Endothelial cell of umbilical vein (primary cell): Measurements from ENCODE around the gene TOP2A. TPM values are rescaled to one million over a fixed set of nuclear protein-coding genes. Genes with fewer than 3 reads are reported as not detected.

Experiments used
- BruUV-seq: library from RNA; stranded (reverse); fragments of 400-500 nt; replicated peaks from 2 replicates; lab custom pipeline; 2021; lab: Mats Ljungman, UMichigan
- CTCF ChIA-PET: fragments of 300-600, 350-600 bp; sonication (Branson Sonifier 250); formaldehyde crosslinking; loops from one replicate; lab custom pipeline; 2021; ENCODE audit warnings: antibody characterized with exemption, inconsistent platforms; lab: Charles Lee
- POLR2A ChIA-PET: fragments of 300-600, 350-600 bp; sonication (Branson Sonifier 250); formaldehyde crosslinking; loops from one replicate; lab custom pipeline; 2021; ENCODE audit warnings: antibody characterized with exemption, inconsistent platforms; lab: Charles Lee
- DNase-seq: peaks from one replicate; pipeline ENCODE4 v3.0.0-alpha.2; 2011; ENCODE audit warnings: low read depth, low spot score
- FAIRE-seq: peaks from 2 replicates; lab custom pipeline; 2011; peaks lifted over from hg19 to GRCh38; lab: Jason Lieb, UNC
- H2AFZ ChIP-seq: 2 replicates; pipeline ENCODE4 v1.6.0; 2012; ENCODE audit warnings: low read depth, low read length, control low read depth, inconsistent platforms
- H3K27ac ChIP-seq: 2 replicates; pipeline ENCODE4 v1.5.1; 2011; ENCODE audit warnings: low read depth, mild to moderate bottlenecking, control low read depth, low read length, moderate library complexity; ENCODE audit not compliant: insufficient read depth
- H3K27me3 ChIP-seq, 2 experiments: 2 replicates each; pipeline versions ENCODE4 v1.6.0 to v1.6.1; 2011; ENCODE audit warnings: low read length in 2 of 2, mixed read lengths in 1 of 2; ENCODE audit not compliant: control insufficient read depth in 2 of 2, insufficient read depth in 2 of 2
- H3K36me3 ChIP-seq, 2 experiments: 2 replicates in 1 of 2; 3 replicates in 1 of 2; pipeline ENCODE4 v1.5.1; 2011; ENCODE audit warnings: low read length in 2 of 2, mild to moderate bottlenecking in 1 of 2, moderate library complexity in 1 of 2; ENCODE audit not compliant: control insufficient read depth in 2 of 2, insufficient read depth in 2 of 2; ENCODE audit errors: extremely low read depth in 1 of 2
- H3K4me1 ChIP-seq: 3 replicates; pipeline ENCODE4 v1.5.1; 2011; ENCODE audit warnings: mild to moderate bottlenecking, low read length; ENCODE audit not compliant: control insufficient read depth, insufficient read depth; ENCODE audit errors: extremely low read depth
- H3K4me2 ChIP-seq: 2 replicates; pipeline ENCODE4 v1.6.1; 2011; ENCODE audit warnings: low read length, control low read depth, mixed read lengths; ENCODE audit not compliant: insufficient read depth
- H3K4me3 ChIP-seq, 3 experiments: fragments of 200-600 bp in 1 of 3; sonication (generic), shearing (Covaris generic) in 1 of 3; replicated peaks in 1 of 3; 2 replicates each; pipeline ENCODE4 v1.5.1; 2011 to 2016; ENCODE audit warnings: control low read depth in 3 of 3, low read length in 3 of 3, mild to moderate bottlenecking in 2 of 3, inconsistent platforms in 1 of 3, low read depth in 1 of 3, moderate library complexity in 1 of 3; ENCODE audit not compliant: insufficient read depth in 1 of 3
- H3K79me2 ChIP-seq: 2 replicates; pipeline ENCODE4 v1.6.0; 2012; ENCODE audit warnings: low read length, inconsistent platforms; ENCODE audit not compliant: control insufficient read depth, insufficient read depth
- H3K9ac ChIP-seq: replicated peaks from 2 replicates; pipeline ENCODE3; 2011; ENCODE audit warnings: low read length, control low read depth; ENCODE audit not compliant: insufficient read depth; ENCODE audit errors: extremely low read depth
- H3K9me1 ChIP-seq: replicated peaks from 3 replicates; pipeline ENCODE4 v1.6.0; 2011; ENCODE audit warnings: mild to moderate bottlenecking, low read length; ENCODE audit not compliant: control insufficient read depth, insufficient read depth; ENCODE audit errors: extremely low read depth
- H3K9me3 ChIP-seq: replicated peaks from 2 replicates; pipeline ENCODE4 v1.5.1; 2012; ENCODE audit warnings: low read length, inconsistent platforms; ENCODE audit not compliant: control insufficient read depth, insufficient read depth
- H4K20me1 ChIP-seq: replicated peaks from 2 replicates; pipeline ENCODE3; 2011; ENCODE audit warnings: mild to moderate bottlenecking, low read length; ENCODE audit not compliant: control insufficient read depth, insufficient read depth; ENCODE audit errors: extremely low read depth
- EZH2 ChIP-seq: IDR thresholded peaks from 2 replicates; pipeline ENCODE4 v1.6.1; 2012; ENCODE audit warnings: borderline replicate concordance, low read depth, mild to moderate bottlenecking, moderate library complexity, low read length, inconsistent platforms; ENCODE audit not compliant: severe bottlenecking
- FOS ChIP-seq: IDR thresholded peaks from 2 replicates; pipeline ENCODE4 v1.6.1; 2011; ENCODE audit warnings: mild to moderate bottlenecking, low read length, moderate library complexity, borderline replicate concordance; ENCODE audit not compliant: insufficient read depth
- GATA2 ChIP-seq: IDR thresholded peaks from 2 replicates; pipeline ENCODE4 v1.7.0; 2011; ENCODE audit warnings: low read depth, mild to moderate bottlenecking, moderate library complexity, mixed read lengths, low read length; ENCODE audit not compliant: insufficient read length, insufficient read depth
- JUN ChIP-seq: IDR thresholded peaks from 2 replicates; pipeline ENCODE4 v1.6.1; 2011; ENCODE audit warnings: borderline replicate concordance, low read depth; ENCODE audit not compliant: insufficient read length, insufficient read depth
- MYC ChIP-seq: IDR thresholded peaks from one replicate; pipeline ENCODE4 v1.6.1; 2011; ENCODE audit warnings: mild to moderate bottlenecking, low read depth, low read length
- POLR2A ChIP-seq: IDR thresholded peaks from 2 replicates; pipeline ENCODE4 v1.6.1; 2012; ENCODE audit warnings: low read depth, mild to moderate bottlenecking, control low read depth, low read length
- POLR2AphosphoS5 ChIP-seq: IDR thresholded peaks from 2 replicates; pipeline ENCODE4 v1.6.1; 2012; ENCODE audit warnings: low read depth, mild to moderate bottlenecking, control low read depth, low read length, moderate library complexity; ENCODE audit not compliant: insufficient read depth
- dilution Hi-C: fragments of 300-500 bp; cut with MboI; formaldehyde crosslinking; loops from one replicate; pipeline ENCODE4 v1.15.0; 2019; ENCODE audit warnings: low sequenced_read_pairs; ENCODE audit not compliant: extremely low pct_ligation_motif_present
- intact Hi-C: fragments of 100-400 bp; cut with micrococcal nuclease; formaldehyde crosslinking; loops from one replicate; pipeline ENCODE4 v1.10.0; 2022
- polyA plus RNA-seq, 4 experiments: library from polyadenylated mRNA; depleted of rRNA in 3 of 4; stranded (reverse) in 3 of 4; unstranded in 1 of 4; fragments of >200 nt; gene quantifications; 2 replicates each; pipeline versions ENCODE4 v1.2.1 to v1.2.3, GENCODE V29; 2011 to 2012; ENCODE audit warnings: missing spikeins in 1 of 4
- total RNA-seq: library from RNA; stranded (reverse); gene quantifications from 2 replicates; pipeline ENCODE4 v1.2.3, GENCODE V29; 2021
- TF ChIP-seq, protein P1 (sequence below): IDR thresholded peaks from 2 replicates; pipeline ENCODE4 v1.6.1; 2011; ENCODE audit not compliant: insufficient read depth, insufficient read length
- TF ChIP-seq, protein P2 (sequence below), 2 donors: IDR thresholded peaks; 1 replicate in 1 of 2; 2 replicates in 1 of 2; pipeline ENCODE4 v1.5.1; 2011; ENCODE audit warnings: low read length in 2 of 2, mild to moderate bottlenecking in 2 of 2, moderate library complexity in 2 of 2, control low read depth in 1 of 2, inconsistent platforms in 1 of 2, low read depth in 1 of 2; ENCODE audit not compliant: insufficient read depth in 1 of 2; ENCODE audit errors: extremely low read depth in 1 of 2

The TOP2A gene
- total and polyA plus RNA-seq, 2 donors (not counting 3 experiments of a cell fraction or from before 2014, with no cell fraction given), result 31.3 to 160 TPM

DNA sequence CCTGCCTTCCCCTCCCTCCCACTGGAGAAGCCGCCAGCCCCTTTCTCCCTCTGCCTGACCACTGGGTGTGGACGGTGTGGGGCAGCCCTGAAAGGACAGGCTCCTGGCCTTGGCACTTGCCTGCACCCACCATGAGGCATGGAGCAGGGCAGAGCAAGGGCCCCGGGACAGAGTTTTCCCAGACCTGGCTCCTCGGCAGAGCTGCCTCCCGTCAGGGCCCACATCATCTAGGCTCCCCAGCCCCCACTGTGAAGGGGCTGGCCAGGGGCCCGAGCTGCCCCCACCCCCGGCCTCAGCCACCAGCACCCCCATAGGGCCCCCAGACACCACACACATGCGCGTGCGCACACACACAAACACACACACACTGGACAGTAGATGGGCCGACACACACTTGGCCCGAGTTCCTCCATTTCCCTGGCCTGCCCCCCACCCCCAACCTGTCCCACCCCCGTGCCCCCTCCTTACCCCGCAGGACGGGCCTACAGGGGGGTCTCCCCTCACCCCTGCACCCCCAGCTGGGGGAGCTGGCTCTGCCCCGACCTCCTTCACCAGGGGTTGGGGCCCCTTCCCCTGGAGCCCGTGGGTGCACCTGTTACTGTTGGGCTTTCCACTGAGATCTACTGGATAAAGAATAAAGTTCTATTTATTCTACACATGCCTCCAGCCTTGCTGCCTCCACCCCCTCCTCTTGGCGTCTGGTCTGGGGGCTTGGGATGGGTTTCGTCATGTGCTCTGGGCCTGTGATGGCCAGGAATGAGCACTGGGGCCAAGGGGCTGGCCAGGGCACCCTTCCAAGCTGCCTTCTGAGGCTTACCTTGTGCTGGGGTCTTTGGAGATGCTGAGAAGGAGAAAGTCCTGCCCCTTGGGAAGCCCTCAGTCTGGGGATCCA lies 60.5 kb downstream of the TOP2A start:
- POLR2A ChIA-PET, result interaction anchor here (1.4 kb wide), 1 partner anchor 54 kb away, joined by 3 read pairs; no protein-coding TSS in a partner anchor
- TSS peak; percentile 51 for BruUV-seq
- Histone ChIP-seq H3K79me2 (no peaks in the 10 kb centered on the region), H3K9me3 (no peaks in the 10 kb centered on the region), H3K4me1 (peaks cover 4% of the 10 kb centered on the region), H3K27ac (no peak overlapping the region), H3K36me3 (peaks cover 6 to 24% of the 10 kb centered on the region in 2 experiments), H2AFZ (no peak overlapping the region), H3K9me1 (no peaks in the 10 kb centered on the region), H3K4me3 (no peak overlapping the region), H3K4me2 (no peak overlapping the region), H3K9ac (no peak overlapping the region), H3K27me3 (no peaks in the 10 kb centered on the region), H4K20me1 (no peaks in the 10 kb centered on the region)
- CTCF ChIA-PET, result interaction anchor here (0.5 to 18.3 kb wide), 16 partner anchors 12 to 202 kb away, joined by 3 to 530 read pairs (median 6); partner anchors contain the start of genes RARA and TOP2A
- intact Hi-C loops, result no loop called here
- TF ChIP-seq GATA2 (no peak), POLR2A (no peak), POLR2AphosphoS5 (no peak), JUN (no peak), MYC (no peak), FOS (no peak), EZH2 (no peak)
- TF ChIP-seq, protein P1, sequence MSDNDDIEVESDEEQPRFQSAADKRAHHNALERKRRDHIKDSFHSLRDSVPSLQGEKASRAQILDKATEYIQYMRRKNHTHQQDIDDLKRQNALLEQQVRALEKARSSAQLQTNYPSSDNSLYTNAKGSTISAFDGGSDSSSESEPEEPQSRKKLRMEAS, result no peak
- TF ChIP-seq, protein P2, sequence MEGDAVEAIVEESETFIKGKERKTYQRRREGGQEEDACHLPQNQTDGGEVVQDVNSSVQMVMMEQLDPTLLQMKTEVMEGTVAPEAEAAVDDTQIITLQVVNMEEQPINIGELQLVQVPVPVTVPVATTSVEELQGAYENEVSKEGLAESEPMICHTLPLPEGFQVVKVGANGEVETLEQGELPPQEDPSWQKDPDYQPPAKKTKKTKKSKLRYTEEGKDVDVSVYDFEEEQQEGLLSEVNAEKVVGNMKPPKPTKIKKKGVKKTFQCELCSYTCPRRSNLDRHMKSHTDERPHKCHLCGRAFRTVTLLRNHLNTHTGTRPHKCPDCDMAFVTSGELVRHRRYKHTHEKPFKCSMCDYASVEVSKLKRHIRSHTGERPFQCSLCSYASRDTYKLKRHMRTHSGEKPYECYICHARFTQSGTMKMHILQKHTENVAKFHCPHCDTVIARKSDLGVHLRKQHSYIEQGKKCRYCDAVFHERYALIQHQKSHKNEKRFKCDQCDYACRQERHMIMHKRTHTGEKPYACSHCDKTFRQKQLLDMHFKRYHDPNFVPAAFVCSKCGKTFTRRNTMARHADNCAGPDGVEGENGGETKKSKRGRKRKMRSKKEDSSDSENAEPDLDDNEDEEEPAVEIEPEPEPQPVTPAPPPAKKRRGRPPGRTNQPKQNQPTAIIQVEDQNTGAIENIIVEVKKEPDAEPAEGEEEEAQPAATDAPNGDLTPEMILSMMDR (IDR thresholded peaks at IDR 0.05; ENCODE audit: extremely low read depth in 1 of 2, insufficient read depth in 1 of 2, low read depth in 1 of 2, low read length in 2 of 2), result no peak
- DNase-seq, result no peak
- FAIRE-seq, result no peak
- dilution Hi-C loops, result no loop called here
